A172 (cell line): Measurements from ENCODE around the gene IL17RA. TPM values are rescaled to one million over a fixed set of nuclear protein-coding genes. Genes with fewer than 3 reads are reported as not detected.
"Not testable (repeated sequence)": the region's sequence is repeated elsewhere in the genome, so short reads cannot be mapped to it uniquely, and the experiment has no call there.

Experiments used
- DNase-seq: peaks from one replicate; pipeline ENCODE4 v3.0.0-alpha.2; 2015; ENCODE audit warnings: low spot score
- total RNA-seq: library from RNA; depleted of rRNA; stranded (reverse); fragments of >200 nt; shearing (Covaris generic); gene quantifications from 2 replicates; pipeline ENCODE4 v1.2.3, GENCODE V29; 2014

Gene IL17RA
- total RNA-seq, 1 experiment from 2014 or later = 4.7 TPM

- DNase-seq = no peak
Measured at GRCh38 chr22:17119481-17120202, 34.8 kb downstream of the IL17RA start.

GRCh38 chr22:17120281-17120680, 35.5 kb downstream of the IL17RA start:
- DNase-seq = peak; percentile 4

- no peak for DNase-seq
Measured at GRCh38 chr22:17120711-17121232, 36.0 kb downstream of the IL17RA start.

GRCh38 chr22:17121233-17122195, 36.7 kb downstream of the IL17RA start, which contains the start of gene TMEM121B:
TMEM121B (minus strand) TSS chr22:17121360; CDS start chr22:17121127, 233 bp downstream.
- peak; percentile 25 for DNase-seq

GRCh38 chr22:17130199-17130598, 45.4 kb downstream of the IL17RA start:
- peak; percentile 16 for DNase-seq

GRCh38 chr22:17131686-17132085, 46.9 kb downstream of the IL17RA start:
- DNase-seq = peak; percentile 22

GRCh38 chr22:17132112-17132511, 47.3 kb downstream of the IL17RA start:
- DNase-seq = no peak

GRCh38 chr22:17133137-17133536, 48.3 kb downstream of the IL17RA start:
- no peak for DNase-seq

GRCh38 chr22:17135153-17135760, 50.5 kb downstream of the IL17RA start:
- no peak for DNase-seq

GRCh38 chr22:17137170-17137569, 52.4 kb downstream of the IL17RA start:
- DNase-seq = no peak

GRCh38 chr22:17137861-17138425, 53.1 kb downstream of the IL17RA start:
- DNase-seq = no peak

GRCh38 chr22:17138513-17138912, 53.7 kb downstream of the IL17RA start:
- DNase-seq = no peak

GRCh38 chr22:17140022-17140421, 55.2 kb downstream of the IL17RA start:
- no peak for DNase-seq

GRCh38 chr22:17140826-17141766, 56.3 kb downstream of the IL17RA start:
- DNase-seq = no peak

- DNase-seq = no peak
Measured at GRCh38 chr22:17143101-17143500, 58.3 kb downstream of the IL17RA start.

- no peak for DNase-seq
Measured at GRCh38 chr22:17143826-17144225, 59.0 kb downstream of the IL17RA start.

- no peak for DNase-seq
Measured at GRCh38 chr22:17145021-17145680, 60.4 kb downstream of the IL17RA start.

- DNase-seq = not testable (repeated sequence)
Measured at GRCh38 chr22:17147458-17147857, 62.7 kb downstream of the IL17RA start.

- no peak for DNase-seq
Measured at GRCh38 chr22:17149076-17149815, 64.4 kb downstream of the IL17RA start.
